ENCODE measurements around the gene NDUFS2.
A peak's percentile ranks its signal among the peaks of the same experiment; 100 is the strongest.
"Not testable (repeated sequence)": the region's sequence is repeated elsewhere in the genome, so short reads cannot be mapped to it uniquely, and the experiment has no call there.

The NDUFS2 gene

DNA sequence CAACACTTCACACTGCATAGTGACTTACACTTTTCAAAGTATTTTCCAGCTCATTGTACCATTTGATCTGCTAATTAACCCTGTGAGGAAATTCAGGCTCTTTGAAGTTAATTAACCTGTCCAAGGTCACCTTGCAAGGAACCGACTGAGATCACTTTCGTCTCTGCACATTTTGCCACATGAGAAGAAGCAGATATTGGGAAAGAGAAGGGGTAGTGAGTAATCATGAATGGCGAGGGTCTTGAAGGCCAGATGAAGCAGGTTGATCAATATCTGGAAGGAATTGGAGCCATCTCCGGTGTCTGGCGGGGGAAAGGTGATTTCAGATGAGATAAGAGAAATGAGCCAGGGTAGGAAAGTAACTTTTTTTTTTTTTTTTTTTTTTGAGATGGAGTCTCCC, 17.8 kb downstream of the NDUFS2 start:
- DNase-seq (ENCODE audit: low read depth): no peak

DNA sequence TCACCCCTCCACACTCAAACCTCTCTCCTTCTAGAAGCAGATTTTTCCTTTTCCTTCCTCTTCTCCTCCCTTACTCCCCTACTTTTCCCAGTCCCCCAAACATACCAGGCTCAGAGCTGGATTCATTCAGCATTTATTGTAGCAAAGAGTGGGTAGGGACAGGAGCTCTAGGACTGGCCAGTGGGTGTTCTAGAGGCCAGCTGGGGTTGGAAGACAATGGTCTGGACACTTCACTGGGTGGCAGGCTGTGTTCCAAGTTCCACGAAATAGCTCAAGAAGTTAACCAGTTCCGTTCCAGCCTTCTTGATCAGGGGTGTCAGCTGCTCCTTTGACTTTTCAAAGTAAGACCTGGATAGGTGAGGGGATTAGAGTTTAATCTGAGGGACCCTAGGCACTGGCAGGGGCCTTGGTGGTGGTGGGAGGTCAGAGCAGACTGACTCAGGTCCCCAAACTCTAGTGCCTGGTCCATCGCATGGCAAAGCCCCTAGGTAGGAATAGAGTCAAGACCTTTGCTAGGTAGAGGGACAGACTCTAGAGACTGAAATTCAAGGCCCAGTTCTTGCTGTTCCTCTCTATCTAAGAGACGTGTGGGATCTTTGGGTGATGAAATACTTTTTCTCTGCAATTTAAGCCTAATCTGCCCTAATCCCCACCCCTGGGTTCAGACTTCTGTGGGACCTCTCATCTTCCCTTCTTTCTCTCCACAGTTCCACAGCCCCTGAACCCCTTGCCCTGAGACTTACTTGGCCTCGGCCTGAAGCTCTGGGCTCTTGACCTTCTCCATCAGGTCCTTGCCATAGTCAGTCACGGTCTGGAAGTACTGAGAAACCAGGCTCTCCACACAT, 20.2 kb downstream of the NDUFS2 start:
- no peak for DNase-seq (ENCODE audit: low read depth)

DNA sequence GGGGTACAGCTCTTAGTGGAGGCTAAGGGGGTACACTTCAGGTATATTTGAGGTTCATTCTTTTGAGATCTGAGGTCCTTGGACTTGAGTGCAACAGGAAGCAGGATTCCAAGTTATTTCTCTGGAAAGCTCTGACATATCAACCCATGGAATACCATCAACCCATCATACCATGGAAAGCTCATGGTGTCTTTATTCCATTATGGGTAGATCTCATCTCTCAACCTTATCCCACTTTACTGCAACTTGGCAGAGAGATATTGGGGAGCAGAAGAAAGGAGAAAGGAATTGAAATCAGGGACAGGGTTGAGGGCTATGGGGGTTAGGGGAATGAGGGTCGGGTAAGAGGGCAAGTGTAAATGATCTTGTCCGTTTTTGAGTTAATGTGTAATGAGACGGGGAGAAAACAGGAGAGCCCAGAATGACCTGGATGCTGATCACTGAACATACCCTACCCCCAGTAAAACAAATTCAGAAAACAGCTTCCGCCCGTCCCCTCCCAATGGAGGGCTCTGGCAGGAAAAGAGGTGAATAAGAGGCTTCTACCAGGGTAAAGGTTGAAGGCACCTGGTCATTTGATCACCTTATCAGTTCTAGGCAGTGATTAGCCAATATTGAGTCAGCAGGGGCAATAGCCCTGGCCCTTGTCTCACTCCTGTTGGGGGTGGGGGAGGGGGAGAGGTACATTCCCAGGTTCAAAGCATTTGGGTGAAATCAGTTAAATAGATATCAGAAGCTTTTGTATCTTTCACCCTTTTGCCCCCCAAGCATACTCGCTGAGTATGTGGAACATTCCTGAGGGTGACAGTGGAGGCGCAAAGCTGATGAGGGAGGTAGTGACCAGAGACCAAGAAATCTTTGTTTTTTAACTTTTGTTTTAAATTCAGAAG, 21.9 kb downstream of the NDUFS2 start:
- no peak for DNase-seq (ENCODE audit: low read depth)

DNA sequence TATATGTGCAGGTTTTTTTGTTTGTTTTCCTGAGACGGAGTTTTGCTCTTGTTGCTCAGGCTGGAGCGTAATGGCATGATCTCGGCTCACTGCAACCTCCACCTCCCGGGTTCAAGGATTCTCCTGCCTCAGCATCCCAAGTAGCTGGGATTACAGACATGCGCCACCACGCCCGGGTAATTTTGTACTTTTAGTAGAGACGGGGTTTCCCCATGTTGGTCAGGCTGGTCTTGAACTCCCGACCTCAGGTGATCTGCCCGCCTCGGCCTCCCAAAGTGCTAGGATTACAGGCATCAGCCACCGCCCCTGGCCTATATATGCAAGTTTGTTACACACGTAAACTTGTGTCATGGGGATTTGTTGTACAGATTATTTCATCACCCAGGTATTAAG, 22.5 kb downstream of the NDUFS2 start:
- DNase-seq (ENCODE audit: low read depth): not testable (repeated sequence)

DNA sequence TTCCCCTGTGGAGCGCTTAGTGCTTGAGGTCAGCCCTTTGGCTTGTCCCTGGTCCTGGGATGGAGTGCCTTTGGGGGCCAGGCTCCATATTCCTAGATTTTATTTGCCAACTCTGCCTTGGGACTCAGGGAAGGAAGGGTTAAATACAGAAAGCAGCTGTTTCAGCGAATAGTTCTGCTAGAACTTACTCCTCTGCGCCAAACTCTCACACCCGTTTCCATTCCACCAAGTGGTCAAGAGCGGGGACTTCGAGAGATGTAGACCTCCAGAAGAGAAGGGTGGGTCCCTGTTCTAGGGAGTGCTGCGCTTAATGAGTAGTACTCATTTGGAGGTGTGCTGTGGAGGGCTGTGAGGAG, 23.0 kb downstream of the NDUFS2 start:
- no peak for DNase-seq (ENCODE audit: low read depth)

DNA sequence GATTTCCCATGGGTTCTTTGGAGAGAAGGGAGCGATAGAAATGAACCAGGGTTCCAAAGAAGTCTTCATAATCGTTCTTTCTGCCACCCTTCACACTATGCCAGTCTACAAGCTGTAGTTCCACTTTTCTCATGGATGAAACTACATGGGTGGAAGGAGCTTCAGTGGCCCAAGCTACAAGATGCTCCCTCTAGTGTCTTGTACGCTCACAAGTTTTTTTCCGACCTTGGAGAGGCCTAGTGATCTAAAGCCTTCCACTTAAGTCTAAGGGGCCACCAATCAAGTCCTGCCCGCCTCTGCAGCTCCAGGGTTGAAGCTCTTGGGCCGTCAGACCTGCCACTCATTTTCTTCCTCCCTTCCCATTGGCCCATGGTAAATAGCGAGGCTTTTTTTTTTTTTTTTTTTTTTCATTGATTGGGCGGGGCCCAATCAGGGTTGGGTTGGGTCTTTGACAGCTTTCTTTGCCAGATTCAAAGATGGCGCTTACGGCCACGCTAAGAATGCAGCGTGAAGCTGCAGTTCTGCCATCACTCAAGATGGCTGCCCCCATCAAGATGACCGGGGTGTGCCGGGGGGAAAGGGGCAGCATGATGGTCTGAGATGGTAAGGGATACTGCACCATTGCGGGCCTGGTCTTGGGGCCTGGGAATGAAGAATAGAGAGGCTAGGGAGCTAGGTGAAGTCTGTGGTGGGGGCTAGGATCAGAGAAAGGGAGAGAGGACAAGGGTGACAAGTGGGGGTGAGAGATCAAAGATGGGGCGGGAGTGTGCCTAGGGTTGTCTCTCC, 23.6 kb downstream of the NDUFS2 start, which contains the start of gene TOMM40L:
Gene TOMM40L (plus strand): TSS at position 527 of the 786 bp plus-strand sequence. CDS start 430 bp downstream, outside the sequence.
- DNase-seq (ENCODE audit: low read depth): peak; percentile 78

DNA sequence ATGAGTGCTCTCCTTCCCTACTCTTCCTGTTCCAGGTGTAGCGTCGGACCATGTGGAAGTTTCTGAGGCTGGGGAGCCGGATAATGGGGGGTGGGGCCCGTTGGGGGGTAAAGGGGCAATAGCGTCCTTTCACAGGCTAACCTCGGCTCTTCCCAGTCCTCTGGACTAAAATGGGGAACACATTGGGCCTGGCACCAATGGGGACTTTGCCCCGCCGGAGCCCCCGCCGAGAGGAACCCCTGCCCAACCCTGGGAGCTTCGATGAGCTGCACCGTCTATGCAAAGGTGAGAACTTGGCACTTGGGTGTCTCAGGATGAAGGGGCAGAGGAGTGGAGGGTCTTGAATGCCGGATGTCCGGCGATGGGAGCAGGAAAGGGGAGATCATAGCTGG, 24.1 kb downstream of the NDUFS2 start:
- DNase-seq (ENCODE audit: low read depth): no peak

DNA sequence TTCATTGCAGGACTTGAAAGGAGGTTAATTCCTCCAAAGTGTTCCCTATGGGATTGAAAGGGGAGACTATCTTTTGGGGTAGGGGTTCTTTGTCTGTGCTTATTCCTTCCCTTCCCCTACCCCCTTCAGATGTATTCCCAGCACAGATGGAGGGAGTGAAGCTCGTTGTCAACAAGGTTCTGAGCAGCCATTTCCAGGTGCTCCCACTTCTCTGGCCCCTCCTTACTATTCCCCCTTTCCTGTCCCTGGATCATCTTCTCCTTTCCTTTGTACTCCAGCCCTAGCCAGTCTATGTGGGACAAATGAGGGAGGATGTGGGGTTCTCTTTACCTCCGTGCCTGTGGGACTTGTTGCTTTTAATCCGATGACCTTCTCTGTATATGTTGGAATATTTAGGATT, 24.6 kb downstream of the NDUFS2 start:
- no peak for DNase-seq (ENCODE audit: low read depth)

DNA sequence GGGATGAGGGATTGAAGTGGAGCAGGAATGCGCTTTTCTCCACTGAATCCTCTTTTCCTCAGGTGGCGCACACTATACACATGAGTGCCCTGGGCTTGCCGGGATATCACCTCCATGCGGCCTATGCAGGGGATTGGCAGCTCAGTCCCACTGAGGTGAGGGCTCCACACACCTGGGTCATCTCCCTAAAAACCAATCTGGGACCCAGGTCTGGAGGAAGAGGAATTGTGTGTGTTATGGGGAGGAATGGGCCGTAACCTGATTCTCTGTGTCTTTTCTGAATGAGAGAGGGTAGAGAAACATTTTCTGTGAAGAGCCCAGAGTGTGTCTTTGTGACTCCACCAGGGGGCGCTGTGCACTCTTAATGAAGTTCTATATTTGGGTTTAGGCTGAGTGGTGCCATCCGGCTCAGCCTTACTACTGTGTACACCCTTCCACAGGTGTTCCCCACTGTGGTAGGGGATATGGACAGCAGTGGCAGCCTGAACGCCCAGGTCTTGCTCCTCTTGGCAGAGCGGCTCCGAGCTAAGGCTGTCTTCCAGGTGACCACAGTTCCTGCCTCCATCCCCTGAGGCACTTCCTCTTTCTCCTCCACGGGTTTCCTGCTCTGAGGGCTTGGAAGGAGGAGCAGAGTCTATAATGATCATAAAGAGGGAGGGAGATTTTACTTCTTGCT, 25.2 kb downstream of the NDUFS2 start:
- DNase-seq (ENCODE audit: low read depth): peak; percentile 80

DNA sequence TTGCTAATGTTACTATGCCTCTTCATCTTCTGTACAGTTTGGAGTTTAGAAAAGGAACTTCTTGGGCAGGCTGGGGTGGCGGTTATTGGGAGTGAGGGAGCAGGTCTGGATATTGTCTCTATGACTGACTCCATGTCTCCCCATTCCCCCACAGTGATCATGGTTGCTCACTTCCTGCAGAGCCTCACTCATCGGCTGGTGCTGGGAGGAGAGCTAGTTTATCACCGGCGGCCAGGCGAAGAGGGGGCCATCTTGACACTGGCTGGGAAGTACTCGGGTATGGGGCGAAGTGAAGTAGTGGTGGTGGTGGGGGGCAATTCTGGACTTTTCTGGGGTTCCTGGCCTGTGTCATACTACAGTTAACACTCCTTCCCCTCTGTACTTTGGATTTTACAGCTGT, 25.9 kb downstream of the NDUFS2 start:
- no peak for DNase-seq (ENCODE audit: low read depth)

DNA sequence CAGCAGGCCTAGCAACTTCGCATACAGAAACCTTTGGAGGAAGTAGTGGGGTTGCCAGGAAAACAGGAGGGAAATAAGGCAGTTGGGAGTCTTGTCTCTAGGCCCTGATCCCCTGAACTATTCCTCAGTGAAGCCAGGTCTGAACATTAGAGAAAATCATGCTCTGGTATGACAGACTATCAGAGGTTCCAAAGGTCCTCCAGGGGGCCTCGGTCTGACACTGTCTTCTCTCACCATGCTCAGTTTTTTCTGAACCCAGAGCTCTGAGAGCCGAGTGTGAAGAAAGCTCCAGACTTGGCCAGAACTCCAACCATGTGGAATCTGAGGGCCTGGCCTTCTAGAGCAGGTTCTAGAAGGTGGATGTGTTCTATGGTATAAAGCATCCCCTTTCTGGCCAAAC, 27.7 kb downstream of the NDUFS2 start:
- no peak for DNase-seq (ENCODE audit: low read depth)

DNA sequence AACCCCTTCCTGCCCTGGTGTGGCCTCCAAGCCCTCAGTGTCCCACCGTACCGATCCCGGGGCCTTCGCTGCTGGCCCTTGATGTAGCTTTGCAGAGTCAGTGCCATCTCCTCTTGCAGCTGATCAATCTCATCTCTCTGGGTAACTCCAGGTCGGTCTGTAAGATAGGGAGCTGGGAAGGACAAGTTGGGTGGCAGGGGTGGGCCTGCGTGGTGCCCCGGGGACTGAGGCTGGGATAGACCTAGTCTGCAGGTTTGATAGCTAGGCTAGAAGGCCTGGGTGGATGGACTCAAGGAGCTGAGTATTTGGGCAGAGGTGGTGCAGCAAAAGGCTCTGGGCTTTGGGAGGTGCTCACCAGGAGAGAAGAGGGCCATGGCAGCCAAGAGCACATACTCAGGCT, 28.6 kb downstream of the NDUFS2 start:
- no peak for DNase-seq (ENCODE audit: low read depth)

DNA sequence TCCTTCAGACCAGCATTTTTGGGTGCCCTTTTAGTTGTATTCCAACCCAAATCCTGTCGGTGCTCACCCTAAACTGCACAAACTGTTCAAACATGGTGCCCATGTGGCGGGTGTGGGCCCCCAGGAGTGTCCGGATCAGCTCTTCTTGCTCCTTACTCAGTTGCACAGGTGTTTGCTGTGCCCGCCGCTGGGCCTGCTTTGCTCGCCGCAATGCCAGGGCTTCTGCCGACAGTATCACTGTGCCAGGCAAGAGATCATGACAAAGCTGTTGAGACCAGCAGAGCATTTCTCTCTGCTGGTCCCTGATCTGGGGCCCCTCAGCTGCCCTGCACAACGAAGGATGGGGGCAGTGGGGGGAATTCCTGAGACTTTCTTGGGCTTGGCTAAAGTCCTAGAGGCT, 30.9 kb downstream of the NDUFS2 start:
- no peak for DNase-seq (ENCODE audit: low read depth)

DNA sequence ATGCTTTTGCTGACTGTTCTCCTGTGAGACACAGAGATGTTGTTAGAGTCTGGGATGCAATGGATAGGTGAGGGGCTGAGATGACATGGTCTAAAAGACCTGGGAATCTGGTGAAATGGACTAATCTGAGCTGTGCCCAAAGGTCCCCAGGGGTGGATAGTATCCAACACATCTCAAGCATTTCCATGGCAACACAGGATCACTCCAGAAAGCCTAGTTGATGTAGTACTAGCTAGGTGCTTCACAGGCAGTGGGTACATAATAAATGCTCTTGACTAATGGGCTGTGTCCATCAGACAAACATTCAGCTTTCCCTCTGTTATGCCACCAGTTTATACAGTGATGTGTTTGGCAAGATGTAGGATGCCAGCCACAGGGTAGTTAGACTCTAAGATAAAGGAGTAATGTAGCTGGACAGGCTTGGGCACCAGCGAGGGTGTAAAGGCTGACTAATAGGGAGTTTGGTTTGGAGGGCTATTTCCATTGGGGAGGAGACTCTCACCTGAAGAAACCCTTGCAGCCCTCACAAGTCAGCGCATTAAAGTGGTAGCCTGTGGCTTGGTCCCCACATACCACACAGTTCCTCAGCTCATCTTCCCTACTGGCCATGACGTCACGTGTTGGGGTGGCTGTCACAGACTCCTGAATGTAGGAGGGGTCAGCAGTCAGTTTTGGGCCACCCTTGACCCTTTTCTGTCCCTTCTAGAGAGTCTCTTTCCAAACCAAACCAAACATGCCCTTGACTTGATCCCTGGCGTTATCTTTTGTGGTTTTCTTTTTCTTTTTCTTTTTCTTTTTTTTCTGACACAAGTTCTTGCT, 34.0 kb downstream of the NDUFS2 start:
- no peak for DNase-seq (ENCODE audit: low read depth)

DNA sequence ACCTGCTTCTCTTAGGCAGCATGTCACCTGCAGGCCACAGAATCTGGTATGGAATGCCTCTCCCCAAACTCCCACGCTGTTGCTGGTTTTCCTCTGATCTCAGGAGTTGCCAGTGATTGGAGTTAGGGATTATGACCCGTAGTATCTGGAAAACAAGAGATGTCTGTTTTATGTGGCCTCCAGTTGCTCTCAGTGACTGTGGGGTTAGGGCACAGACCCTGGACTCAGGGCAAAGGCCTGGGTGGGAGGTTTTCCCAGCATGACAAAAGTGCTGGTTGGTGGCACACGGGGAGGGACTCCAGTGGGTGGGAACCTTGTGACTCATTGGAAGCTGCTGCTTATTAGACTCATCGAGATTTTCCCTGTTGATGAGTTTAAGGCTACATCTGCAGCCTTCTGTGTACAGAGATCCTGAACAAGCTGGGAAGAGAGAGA, 35.9 kb downstream of the NDUFS2 start, which contains the start of gene NR1I3:
Gene NR1I3 (minus strand): TSS at position 165 of the 435 bp plus-strand sequence. CDS start 1,638 bp downstream, outside the sequence.
- DNase-seq (ENCODE audit: low read depth): no peak

DNA sequence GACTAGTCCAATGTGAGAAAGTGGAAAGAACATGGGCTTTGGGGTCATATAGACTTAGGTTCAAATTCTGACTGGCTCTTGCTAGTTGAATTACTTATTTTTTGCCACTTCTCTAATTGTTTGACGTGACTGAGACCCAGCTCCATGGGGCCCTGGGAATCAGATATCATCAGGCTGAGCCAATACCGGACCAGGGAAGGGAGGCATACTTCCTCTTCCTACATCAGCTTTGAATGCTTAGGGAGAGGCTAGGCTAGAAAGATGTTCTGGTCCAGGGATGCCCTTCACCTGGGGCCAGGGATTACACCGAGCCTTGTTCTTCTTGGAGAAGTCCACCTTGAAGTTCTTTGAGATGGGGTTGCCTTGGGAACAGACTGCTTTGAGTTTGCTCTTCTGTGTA, 39.5 kb downstream of the NDUFS2 start:
- no peak for DNase-seq (ENCODE audit: low read depth)

DNA sequence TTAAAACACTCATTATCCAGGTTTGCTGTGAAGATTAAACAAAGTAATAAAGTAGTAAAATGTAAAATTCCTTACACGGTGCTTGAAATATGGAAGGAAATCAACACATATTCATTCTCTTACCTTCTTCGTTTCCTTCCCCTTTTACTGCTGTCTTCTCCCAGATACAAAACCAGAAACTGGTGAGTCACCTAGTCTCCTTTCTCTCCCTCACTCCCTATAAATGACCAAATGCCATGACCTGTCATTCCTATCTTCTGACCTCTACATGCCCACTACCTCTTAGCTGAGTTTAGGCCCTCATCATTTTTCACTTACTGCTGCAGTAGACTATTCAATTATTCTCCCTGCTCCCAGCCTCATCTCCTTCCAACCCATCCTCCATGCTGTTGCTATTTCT, 40.1 kb downstream of the NDUFS2 start:
- DNase-seq (ENCODE audit: low read depth): no peak

DNA sequence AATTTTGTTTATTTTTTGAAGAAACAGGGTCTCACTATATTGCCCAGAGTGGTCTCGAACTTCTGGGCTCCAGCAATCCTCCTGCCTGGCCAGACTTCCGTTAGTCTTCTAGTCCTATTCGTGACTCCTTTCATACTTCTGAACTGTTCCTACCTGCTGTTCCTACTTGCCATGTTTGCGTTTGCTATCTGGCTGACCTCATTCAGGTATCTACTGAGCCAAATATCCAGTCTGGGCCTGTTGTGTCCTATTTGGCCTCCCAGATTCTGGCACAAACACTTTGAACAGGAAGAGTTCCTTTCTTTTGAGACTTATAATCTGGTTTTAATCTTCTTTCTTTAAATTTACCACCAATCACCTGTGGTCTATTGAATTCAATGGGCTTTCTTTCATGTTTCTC, 42.7 kb downstream of the NDUFS2 start:
- no peak for DNase-seq (ENCODE audit: low read depth)

DNA sequence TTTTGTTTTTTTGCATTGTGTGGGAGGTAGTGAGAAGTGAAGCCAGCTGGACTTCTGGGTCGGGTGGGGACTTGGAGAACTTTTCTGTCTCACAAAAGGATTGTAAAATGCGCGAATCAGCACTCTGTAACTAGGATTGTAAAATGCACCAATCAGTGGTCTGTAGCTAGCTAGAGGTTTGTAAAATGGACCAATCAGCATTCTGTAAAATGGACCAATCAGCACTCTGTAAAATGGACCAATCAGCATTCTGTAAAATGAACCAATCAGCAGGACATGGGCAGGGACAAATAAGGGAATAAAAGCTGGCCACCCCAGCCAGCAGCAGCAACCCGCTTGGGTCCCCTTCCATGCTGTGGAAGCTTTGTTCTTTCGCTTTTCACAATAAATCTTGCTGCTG, 47.9 kb downstream of the NDUFS2 start:
- not testable (repeated sequence) for DNase-seq (ENCODE audit: low read depth)

DNA sequence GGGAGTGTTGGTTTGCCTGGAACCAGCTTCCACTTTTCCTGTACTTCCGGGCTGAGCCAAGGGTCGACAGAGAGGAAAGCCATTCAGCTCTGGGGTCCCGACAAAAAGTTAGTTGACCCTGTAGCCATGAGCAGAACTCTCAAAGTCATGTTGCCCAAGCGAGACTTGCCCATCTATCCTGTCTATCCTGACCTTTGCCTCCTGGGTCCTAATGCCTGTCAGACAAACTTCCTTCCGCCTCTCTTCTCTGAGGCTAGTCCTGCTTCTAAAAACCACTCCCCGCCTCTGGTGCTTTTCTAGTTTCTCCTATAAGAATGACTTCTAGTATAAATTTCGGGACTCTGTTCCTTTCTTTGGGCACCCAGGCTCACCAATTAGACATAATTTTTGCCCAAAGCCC, 48.7 kb downstream of the NDUFS2 start:
- DNase-seq (ENCODE audit: low read depth): no peak

DNA sequence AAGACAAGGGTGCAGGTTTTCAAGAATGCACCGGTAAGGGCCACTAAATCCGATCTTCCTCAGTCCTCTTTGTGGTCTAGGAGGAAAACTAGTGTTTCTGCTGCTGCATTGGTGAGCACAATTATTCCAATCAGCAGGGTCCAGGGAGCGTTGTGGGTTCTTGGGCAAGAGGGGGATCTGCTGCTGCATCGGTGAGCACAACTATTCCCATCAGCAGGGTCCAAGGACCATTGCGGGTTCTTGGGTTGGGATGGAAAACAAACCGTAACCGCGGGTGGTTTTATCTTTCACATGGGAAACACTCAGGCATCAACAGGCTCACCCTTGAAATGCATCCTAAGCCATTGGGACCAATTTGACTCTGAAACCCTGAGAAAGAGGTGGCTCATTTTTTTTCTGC, 49.4 kb downstream of the NDUFS2 start:
- DNase-seq (ENCODE audit: low read depth): no peak

Measured in activated T-helper 9 cell treated with anti-CD3 and anti-CD28 coated beads, Interleukin-2, amount 50 U/mL, for 16 hours (primary cell).